NCI-H1048 (cell line): Measurements from ENCODE around the gene FA2H.

Experiments
- DNase-seq: peaks from one replicate; lab custom pipeline; 2025; lab: John Stamatoyannopoulos, UW

FA2H gene

DNA sequence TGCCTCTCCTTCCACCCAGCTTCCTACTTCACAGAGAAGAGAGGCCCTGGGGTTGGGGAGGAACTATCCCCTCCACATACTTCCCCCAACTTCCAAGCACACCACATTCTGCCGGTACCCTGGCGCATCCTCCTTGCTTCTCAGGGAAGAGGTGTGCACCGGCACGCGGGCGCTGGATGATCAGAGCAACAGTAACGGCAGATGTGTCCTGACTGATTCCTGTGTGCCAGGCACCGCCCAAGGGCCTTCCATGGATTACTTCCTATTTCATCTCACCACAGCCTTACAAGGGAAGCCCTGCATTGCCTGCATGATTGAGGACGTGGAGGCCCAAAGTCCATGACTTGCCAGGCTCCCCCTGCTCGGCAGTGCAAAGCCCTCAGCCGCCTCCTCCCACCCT, 52.9 kb downstream of the FA2H start:
- no peak for DNase-seq

GRCh38 chr16:74720579-74720978, 54.0 kb downstream of the FA2H start:
- no peak for DNase-seq

DNA sequence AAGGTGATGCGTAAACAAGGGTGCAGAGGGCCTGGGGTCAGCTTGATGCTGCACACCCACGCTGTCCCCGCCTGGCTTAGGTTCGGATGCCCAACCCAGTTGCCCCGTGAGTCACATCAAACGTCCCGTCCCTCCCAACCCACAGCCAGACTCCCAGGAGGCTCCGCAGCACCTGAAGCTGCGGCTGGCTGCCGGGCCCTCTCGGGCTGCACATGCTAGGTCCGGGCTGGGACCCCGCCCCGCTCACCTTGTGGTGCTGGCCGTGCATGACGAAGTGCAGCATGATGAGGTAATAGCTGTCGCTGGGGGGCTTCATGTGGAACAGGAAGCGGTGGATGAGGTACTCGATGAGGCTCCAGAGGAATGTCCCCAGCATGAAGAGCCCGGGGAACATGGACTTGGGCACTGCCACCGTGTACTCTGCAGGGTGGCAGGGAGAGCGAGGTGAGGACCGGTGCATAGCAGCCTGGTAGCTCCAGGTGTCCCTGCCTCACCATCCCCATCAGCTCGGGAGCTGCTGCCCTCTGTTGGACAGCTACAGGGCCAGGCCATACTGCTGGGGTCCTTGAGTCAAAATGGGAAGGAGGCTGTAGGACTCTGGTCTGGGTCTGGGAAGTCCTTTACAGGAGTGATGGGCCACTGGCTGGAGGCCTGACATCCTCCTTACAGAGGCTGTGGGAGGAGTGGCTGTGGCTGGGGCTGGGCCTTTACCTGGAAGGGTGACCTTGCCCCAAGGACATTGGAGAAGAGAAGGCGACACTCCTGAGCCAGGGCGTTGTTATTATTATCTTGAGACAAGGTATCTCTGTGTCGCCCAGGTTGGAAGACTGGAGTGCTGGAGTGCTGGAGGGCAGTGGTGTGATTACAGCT, 55.6 kb downstream of the FA2H start:
- no peak for DNase-seq

DNA sequence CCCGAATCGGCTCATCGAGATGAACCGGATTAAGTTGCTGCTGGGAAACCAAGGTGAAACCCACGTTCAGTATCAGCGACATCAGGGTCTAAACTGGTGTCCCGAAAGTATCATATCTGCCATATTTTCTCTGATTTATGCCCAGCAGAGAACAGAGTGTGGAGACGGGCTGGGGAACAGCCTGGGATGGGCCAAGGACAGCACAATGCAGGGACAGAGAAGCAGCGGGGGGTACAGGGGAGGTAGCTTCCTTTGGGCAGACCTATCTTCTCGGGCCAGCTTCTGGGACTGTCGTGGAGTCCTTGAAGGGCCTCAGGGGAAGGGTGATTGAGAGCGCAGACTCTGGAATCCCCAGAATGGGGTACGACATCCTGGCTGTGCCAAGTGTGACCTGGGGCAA, 56.5 kb downstream of the FA2H start:
- no peak for DNase-seq

GRCh38 chr16:74717367-74717766, 57.3 kb downstream of the FA2H start:
- no peak for DNase-seq

DNA sequence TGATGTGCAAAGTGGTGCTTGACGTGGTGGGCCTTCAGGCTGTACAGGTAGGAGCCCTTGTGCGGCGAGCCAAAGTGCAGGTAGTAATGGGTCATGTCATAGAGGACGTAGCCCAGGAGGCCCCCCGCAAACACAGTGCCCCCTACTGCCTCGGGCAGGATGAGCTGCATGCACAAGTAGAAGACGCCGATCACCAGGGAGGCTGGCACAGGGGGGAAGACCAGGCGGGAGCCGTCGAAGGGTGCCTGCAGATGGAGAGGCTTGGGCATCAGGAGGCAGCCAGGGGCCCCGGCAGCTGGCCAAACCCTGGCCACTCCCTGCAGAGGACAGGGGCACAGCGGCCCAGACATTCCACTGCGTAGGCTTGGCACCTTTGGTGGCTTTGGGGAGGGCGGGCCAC, 58.3 kb downstream of the FA2H start:
- DNase-seq, result no peak

DNA sequence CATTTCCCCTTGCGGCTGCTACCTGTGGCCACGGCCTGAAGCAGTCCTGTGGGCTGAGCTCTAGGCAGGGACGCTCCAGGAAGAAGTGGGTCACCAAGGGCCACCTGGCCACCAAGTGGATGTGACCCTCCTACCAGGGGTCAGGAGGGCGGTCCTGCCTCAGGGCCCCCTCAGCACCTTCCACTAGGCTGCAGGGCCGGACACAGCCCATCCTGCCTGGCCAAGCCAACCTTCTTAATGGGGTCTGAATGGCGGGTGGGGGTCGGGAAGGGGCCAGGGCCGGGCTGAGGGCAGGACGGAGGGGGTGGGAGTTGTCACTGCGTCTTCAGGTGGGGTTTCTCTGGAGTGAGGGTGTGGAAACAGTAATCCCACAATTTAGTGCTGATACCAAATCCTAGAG, 60.7 kb downstream of the FA2H start:
- no peak for DNase-seq

- DNase-seq, result no peak
Observed at GRCh38 chr16:74713325-74713724, 61.3 kb downstream of the FA2H start.

DNA sequence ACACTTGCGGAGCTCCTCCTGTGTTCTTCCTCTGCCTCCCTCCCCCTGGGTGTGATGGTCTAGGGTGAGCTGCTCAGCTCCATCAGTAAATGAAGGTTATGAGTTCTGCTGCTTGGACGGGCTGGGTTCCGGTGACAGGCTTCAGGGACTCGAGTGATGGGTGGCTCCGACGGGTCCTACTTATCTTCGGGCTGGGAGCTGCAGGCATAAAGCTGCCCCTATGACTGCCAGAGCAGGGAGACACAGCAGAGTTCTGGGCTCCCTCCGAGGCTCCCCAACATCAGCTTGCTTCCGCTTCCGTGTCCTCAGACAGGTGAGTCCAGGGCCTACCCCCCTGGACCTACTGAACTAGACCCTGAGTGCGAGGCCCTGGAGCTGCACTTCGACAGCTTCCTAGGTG, 62.7 kb downstream of the FA2H start:
- DNase-seq, result no peak

DNA sequence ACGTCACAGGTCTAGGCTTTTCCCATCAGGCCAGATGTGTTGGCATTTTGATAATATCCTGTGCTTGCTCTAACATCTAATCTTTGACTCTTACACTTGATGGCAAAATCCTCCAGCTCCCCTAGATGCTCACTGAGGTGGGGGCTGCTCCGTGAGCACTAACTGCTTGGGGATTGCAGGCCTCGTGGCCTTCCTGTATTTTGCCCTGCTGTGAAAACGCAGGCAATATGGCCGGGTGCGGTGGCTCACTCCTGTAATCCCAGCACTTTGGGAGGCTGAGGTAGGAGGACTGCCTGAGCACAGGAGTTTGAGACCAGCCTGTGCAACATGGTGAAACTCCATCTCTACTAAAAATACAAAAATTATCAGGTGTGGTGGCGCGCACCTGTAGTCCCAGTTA, 64.2 kb downstream of the FA2H start:
- no peak for DNase-seq

DNA sequence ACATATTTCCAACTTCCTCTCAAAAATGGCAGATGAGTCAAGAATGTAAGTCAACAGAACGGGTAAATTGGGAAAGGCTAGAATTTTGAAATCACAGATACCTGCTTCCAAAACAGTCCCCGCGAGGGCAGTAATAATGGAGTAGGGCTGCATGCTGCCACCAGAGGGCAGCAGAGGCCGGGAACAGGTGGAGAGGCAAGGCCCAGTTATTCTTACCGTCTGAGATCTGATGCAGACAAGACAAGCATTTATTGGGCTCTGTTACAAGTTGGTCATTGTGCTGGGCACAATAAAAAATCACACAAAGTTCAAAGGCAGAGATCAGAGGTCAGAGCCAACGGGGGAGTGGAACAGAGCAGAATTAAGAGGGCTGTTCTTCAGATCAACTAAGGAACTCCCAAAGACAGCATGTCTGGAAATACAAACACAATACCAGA, 65.2 kb downstream of the FA2H start:
- no peak for DNase-seq

DNA sequence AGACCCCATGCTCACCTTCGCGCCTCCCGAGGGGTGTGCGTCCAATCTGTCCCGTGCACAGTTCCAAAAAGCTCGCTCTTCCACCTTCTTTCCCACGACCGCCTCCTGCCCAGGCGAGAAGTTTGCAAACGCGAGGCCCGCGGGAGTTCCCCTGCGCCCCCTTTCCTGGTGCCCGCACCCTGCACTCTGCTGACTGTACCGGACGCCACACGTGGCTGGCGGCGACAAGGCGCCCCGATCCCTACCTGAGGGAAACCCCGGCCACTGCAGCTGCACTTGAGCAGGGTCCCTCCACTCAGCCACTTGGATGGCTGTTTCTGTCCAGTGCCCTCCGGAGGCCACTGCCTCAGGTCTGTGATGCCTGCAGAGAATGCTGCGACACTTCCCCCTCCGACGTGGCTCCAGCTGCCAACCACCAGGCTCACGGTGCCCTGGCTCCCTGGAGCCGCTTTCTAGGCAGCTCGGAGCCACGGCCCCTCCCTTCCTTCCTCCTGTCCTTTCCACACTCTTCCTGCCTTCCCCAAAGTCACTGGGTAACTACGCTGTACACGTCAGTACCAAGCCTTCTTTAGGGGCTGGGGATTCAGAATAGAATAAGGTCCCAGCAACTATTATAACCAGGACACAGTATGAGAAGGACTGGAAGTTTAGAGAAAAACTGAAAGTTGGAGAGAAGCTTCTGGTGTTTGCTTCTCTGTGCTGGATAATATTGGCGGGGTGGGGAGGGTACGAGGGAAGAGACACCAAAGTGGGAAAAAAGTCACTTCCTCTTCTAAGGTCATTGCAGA, 74.0 kb downstream of the FA2H start, which contains the start of gene MLKL:
Gene MLKL (minus strand): TSS at position 425 of the 788 bp plus-strand sequence. CDS start 5,105 bp downstream, outside the sequence.
- no peak for DNase-seq

GRCh38 chr16:74700116-74700437, 74.5 kb downstream of the FA2H start:
- no peak for DNase-seq

DNA sequence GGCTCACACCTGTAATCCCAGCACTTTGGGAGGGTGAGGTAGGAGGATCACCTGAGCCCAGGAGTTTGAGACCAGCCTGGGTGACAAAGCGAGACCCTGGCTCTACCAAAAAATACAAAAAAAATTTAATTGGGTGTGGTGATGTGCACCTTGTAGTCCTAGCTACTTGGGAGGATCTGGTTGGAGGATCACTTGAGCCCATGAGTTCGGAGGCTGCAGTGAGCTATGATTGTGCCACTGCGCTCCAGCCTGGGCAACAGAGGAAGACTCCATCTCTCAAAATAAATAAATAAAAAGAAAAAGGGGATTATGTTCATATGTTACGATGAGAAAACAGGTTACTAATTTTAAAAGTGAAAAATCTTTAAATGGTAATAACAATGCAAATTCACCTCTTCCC, 75.0 kb downstream of the FA2H start:
- DNase-seq, result no peak

GRCh38 chr16:74698222-74698621, 76.4 kb downstream of the FA2H start:
- no peak for DNase-seq

DNA sequence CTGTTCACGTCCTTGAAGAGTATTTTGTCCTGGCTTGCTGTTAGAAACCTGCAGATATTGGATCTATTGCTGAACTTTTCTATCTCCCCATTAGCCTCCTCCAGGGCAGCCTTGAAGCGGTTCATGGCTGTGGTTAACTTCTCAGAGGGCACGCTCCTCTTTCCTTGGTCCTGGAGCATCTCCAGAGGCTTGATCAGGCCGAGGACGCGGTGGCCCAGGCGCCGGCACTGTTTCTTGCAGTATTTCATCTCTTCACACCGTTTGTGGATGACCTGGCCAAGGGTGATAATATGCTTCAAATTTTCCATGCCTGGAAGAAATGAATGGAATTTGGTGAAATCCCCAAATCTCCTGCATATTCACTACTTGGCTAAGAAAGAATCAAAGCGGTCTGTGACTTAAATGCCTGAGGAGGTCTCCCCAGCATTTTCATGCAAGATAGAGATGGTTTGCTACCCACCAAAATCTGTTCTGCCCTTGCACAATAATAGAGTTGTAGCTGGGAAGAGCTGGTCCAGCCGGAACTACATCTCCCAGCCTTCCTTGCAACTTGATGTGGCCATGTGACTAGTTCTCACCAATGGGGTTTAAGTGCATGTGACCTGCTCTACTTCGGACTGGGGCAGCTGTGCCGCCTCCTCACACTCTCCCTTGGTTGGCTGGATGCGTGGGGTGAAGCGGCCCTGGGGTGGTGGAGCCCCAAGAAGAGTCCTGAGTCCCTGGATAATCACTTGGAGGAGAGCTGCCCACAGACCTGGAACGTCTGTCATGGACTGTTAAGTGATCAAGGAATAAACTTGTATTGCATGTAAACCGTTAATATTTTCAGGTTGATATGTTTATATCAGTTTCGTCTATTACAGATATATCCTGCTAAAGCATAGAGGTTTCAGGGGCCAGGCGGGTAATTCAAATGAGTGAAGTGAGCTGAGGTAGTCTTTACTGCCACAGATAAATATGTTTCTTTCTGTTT, 78.9 kb downstream of the FA2H start:
- DNase-seq, result peak; percentile 15

DNA sequence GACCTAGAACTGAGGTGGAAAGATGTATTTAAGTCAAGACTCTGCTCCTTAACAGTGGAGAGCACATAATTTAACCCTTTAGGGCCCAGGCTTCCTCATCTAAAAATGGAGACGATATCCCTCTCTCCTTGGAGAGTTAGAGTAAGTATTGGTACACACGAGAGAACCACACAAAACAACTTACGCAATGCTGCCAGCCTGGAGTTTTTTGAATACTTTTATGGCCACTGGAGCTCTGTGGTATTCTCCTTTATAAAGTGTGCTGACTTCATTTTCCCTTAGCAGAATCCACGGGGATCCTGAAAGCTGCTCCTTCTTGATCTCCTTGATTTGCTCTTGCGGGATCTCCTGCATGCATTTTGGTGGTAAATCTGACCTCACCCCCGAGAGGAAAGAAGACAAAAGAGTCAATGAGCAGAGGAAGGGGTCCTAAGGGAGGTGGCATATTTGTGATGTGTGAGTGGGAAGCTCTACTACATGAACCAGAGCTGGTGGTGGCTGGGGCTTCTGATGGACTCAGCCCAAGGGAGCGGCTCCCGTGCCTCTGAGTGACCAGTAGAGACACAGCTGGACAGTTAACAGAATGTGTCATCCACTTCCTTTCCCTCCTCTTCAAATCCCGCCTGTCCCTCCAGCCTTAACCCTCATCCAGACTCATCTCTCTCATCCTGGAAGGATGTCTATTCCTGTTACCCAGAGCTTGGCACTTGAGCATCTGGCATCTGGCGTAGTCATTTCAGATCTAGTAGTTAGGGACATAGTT, 83.3 kb downstream of the FA2H start:
- no peak for DNase-seq

DNA sequence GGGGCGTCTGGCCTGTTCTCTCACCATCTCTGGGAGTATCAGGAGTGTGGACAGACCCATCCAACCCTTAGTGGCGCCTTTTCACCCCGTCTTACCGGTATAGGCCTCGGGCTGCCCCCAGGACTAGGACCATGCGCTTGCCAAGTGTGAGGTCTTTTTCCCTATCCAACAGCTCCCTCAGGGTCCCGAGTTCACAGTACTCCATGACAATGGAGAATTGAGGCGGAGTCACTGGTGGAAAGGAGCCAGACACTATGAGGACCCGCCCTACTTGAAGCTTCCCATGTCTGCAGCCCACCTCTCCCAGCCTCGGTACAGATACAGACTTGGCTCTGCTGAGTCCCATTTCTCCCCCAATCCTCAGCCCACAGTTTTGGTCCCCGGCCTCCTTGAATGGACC, 92.1 kb downstream of the FA2H start:
- no peak for DNase-seq

- DNase-seq, result no peak
Observed at GRCh38 chr16:74680681-74681080, 93.9 kb downstream of the FA2H start.

DNA sequence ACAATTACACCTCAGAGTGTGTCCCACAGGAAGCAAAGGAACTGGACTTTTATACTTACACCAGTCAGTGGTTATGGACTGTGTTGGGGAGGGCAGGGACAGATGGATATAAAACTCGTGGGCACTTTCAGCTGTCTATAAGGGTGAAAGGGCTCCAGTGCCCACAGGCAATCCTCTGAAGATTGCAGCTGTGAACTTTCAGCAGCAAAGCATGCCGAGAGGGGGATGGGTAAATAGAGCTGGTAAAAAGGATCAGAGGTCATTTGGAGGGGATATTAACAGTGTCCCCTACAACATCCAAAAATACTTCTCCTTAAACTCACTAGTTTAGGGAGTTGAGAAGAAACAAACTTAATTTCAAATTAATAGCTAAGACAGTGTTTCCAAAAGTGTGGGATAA, 94.6 kb downstream of the FA2H start:
- no peak for DNase-seq

GRCh38 chr16:74677868-74678267, 96.8 kb downstream of the FA2H start:
- no peak for DNase-seq
